HCT116 (cell line): ENCODE measurements around the gene AIM2. TPM values are rescaled to one million over a fixed set of nuclear protein-coding genes. Genes with fewer than 3 reads are reported as not detected.

ENCODE experiments used
- ATAC-seq: fragments of 200-7000 bp; cut with Tn5 transposase; 2 replicates; pipeline ENCODE4 v1.9.1; 2020; ENCODE audit warnings: mild to moderate bottlenecking, moderate library complexity
- BruUV-seq: library from RNA; stranded (reverse); fragments of 400-500 nt; replicated peaks from 2 replicates; lab custom pipeline; 2021; lab: Mats Ljungman, UMichigan
- CTCF ChIA-PET: fragments of 300-600 bp; sonication (Branson Sonifier 250); formaldehyde crosslinking; loops from one replicate; lab custom pipeline; 2021; ENCODE audit warnings: antibody characterized with exemption; lab: Charles Lee
- POLR2A ChIA-PET: fragments of 300-600, 350-600 bp; sonication (Branson Sonifier 250); formaldehyde crosslinking; loops from one replicate; lab custom pipeline; 2021; ENCODE audit warnings: antibody characterized with exemption; lab: Charles Lee
- RAD21 ChIA-PET, 2 experiments: fragments of 300-600 bp; sonication (Branson Sonifier 250); formaldehyde crosslinking; loops; one replicate each; lab custom pipeline; 2023; ENCODE audit warnings: low total read pairs in 2 of 2; ENCODE audit not compliant: uncharacterized antibody in 2 of 2, unreplicated experiment in 2 of 2, low non-redundant PET in 1 of 2; lab: Charles Lee
- DNase-seq: peaks from one replicate; pipeline ENCODE4 v3.0.0-alpha.2; 2010; ENCODE audit warnings: low read depth, low spot score
- H2AFZ ChIP-seq: fragments of 200-600 bp; shearing (Covaris generic), sonication (generic); 2 replicates; pipeline ENCODE4 v1.6.1; 2017; ENCODE audit warnings: low read depth, mixed run types, mixed read lengths, antibody characterized with exemption, low read length; ENCODE audit not compliant: poor library complexity, severe bottlenecking
- H3K27ac ChIP-seq: 2 replicates; pipeline ENCODE4 v1.5.1; 2012; ENCODE audit warnings: low read depth, low read length
- H3K27me3 ChIP-seq: fragments of 200-600 bp; sonication (generic); 2 replicates; pipeline ENCODE4 v1.6.1; 2016; ENCODE audit warnings: mixed run types, low read length, mixed read lengths; ENCODE audit not compliant: insufficient read depth
- H3K36me3 ChIP-seq, 2 experiments: fragments of 200-500 bp in 1 of 2; fragments of 200-600 bp in 1 of 2; sonication (Bioruptor generic) in 1 of 2; sonication (generic) in 1 of 2; 2 replicates each; pipeline versions ENCODE4 v1.5.1 to v1.6.1; 2014 to 2016; ENCODE audit warnings: low read length in 2 of 2, inconsistent platforms in 1 of 2, mixed read lengths in 1 of 2, mixed run types in 1 of 2; ENCODE audit not compliant: insufficient read depth in 2 of 2, control insufficient read depth in 1 of 2
- H3K4me1 ChIP-seq, 2 experiments: fragments of 200-600 bp in 1 of 2; sonication (generic) in 1 of 2; 2 replicates each; pipeline versions ENCODE4 v1.5.1 to v1.6.1; 2012 to 2017; ENCODE audit warnings: low read length in 2 of 2, inconsistent platforms in 1 of 2, mild to moderate bottlenecking in 1 of 2, mixed read lengths in 1 of 2, mixed run types in 1 of 2, moderate library complexity in 1 of 2; ENCODE audit not compliant: insufficient read depth in 2 of 2, control insufficient read depth in 1 of 2
- H3K4me2 ChIP-seq: fragments of 200-600 bp; sonication (generic); 2 replicates; pipeline ENCODE4 v1.6.1; 2017; ENCODE audit warnings: mixed run types, low read length, mixed read lengths
- H3K4me3 ChIP-seq, 2 experiments: fragments of 200-600 bp in 1 of 2; sonication (generic) in 1 of 2; replicated peaks in 1 of 2; 2 replicates each; pipeline ENCODE4 v1.5.1; 2011 to 2016; ENCODE audit warnings: low read length in 2 of 2, control low read depth in 1 of 2, low read depth in 1 of 2, mild to moderate bottlenecking in 1 of 2, mixed read lengths in 1 of 2, mixed run types in 1 of 2
- H3K79me2 ChIP-seq: fragments of 200-600 bp; sonication (generic); 2 replicates; pipeline ENCODE4 v1.6.1; 2017; ENCODE audit warnings: mild to moderate bottlenecking, mixed run types, low read length, moderate library complexity, mixed read lengths; ENCODE audit not compliant: insufficient read depth
- H3K9ac ChIP-seq: fragments of 200-600 bp; sonication (generic); 2 replicates; pipeline ENCODE4 v1.6.1; 2016; ENCODE audit warnings: low read length, mixed read lengths
- H3K9me2 ChIP-seq: fragments of 200-600 bp; sonication (generic), shearing (Covaris generic); 2 replicates; pipeline ENCODE4 v1.6.1; 2017; ENCODE audit warnings: mixed run types, mild to moderate bottlenecking, moderate library complexity; ENCODE audit not compliant: insufficient read depth
- H3K9me3 ChIP-seq, 2 experiments: fragments of 200-500 bp in 1 of 2; fragments of 200-600 bp in 1 of 2; sonication (Bioruptor generic) in 1 of 2; sonication (generic) in 1 of 2; 2 replicates each; pipeline ENCODE4 v1.6.1; 2014 to 2017; ENCODE audit warnings: low read length in 2 of 2, mixed read lengths in 2 of 2, inconsistent platforms in 1 of 2, low read depth in 1 of 2, mild to moderate bottlenecking in 1 of 2, mixed run types in 1 of 2, moderate library complexity in 1 of 2; ENCODE audit not compliant: control insufficient read depth in 1 of 2, insufficient read depth in 1 of 2
- H4K20me1 ChIP-seq: fragments of 200-600 bp; sonication (generic), shearing (Covaris generic); 2 replicates; pipeline ENCODE4 v1.6.1; 2017; ENCODE audit warnings: mixed run types, mild to moderate bottlenecking, moderate library complexity; ENCODE audit not compliant: insufficient read depth
- ATF3 ChIP-seq: IDR thresholded peaks from 2 replicates; pipeline ENCODE4 v1.6.1; 2012
- CEBPB ChIP-seq: IDR thresholded peaks from 2 replicates; pipeline ENCODE4 v1.6.1; 2012; ENCODE audit warnings: low read depth
- CTCF ChIP-seq, 3 experiments: fragments of 200-600 bp in 1 of 3; sonication (generic) in 1 of 3; IDR thresholded peaks in 2 of 3; conservative IDR thresholded peaks in 1 of 3; 2 replicates each; pipeline ENCODE4 v1.5.1; 2012 to 2017; ENCODE audit warnings: low read depth in 2 of 3, low read length in 2 of 3, antibody characterized with exemption in 1 of 3, borderline replicate concordance in 1 of 3, control low read depth in 1 of 3, mild to moderate bottlenecking in 1 of 3, mixed read lengths in 1 of 3, mixed run types in 1 of 3, moderate library complexity in 1 of 3; ENCODE audit not compliant: insufficient read depth in 1 of 3
- EGR1 ChIP-seq: IDR thresholded peaks from 2 replicates; pipeline ENCODE4 v1.6.1; 2012; ENCODE audit warnings: low read depth
- EZH2 ChIP-seq: fragments of 200-600 bp; sonication (generic); IDR thresholded peaks from 2 replicates; pipeline ENCODE4 v1.6.1; 2017; ENCODE audit warnings: antibody characterized with exemption, mixed run types
- JUND ChIP-seq: IDR thresholded peaks from 2 replicates; pipeline ENCODE4 v1.6.1; 2012
- REST ChIP-seq: IDR thresholded peaks from 2 replicates; pipeline ENCODE4 v1.6.1; 2012; ENCODE audit warnings: low read depth
- SP1 ChIP-seq: IDR thresholded peaks from 2 replicates; pipeline ENCODE4 v1.6.1; 2012; ENCODE audit warnings: low read depth
- ZNF274 ChIP-seq: fragments of 200-500 bp; sonication (Bioruptor generic); IDR thresholded peaks from 2 replicates; pipeline ENCODE4 v1.6.1; 2014; ENCODE audit warnings: mild to moderate bottlenecking, low read depth, low read length, inconsistent platforms
- intact Hi-C: fragments of 100-400 bp; cut with micrococcal nuclease; formaldehyde crosslinking; loops from 2 replicates; pipeline ENCODE4 v1.10.0; 2022
- total RNA-seq: library from RNA; stranded (reverse); gene quantifications from one replicate; pipeline ENCODE4 v1.2.1, GENCODE V29; 2021; ENCODE audit not compliant: unreplicated experiment

The AIM2 gene
- total RNA-seq, 1 experiment from 2014 or later: not detected

GRCh38 chr1:159089184-159089791, 12.7 kb upstream of the AIM2 start:
- Histone ChIP-seq H3K4me1 (no peaks in the 10 kb centered on the region), H3K27ac (no peak overlapping the region), H3K79me2 (no peaks in the 10 kb centered on the region), H3K36me3 (no peaks in the 10 kb centered on the region), H3K4me2 (no peak overlapping the region), H2AFZ (no peak overlapping the region), H3K4me3 (no peak overlapping the region)
- ChIA-PET RAD21 (no interaction called here), CTCF (interaction anchor here (0.9 kb wide), 1 partner anchor 43 kb away, joined by 3 read pairs; no protein-coding TSS in a partner anchor)
- BruUV-seq: no TSS peak
- intact Hi-C loops: no loop called here
- no peak for ATAC-seq
- TF ChIP-seq CTCF (IDR thresholded peaks at IDR 0.05 in 2 of 3, conservative IDR thresholded peaks at IDR 0.05 in 1 of 3; ENCODE audit: borderline replicate concordance in 1 of 3, insufficient read depth in 1 of 3, low read depth in 2 of 3, low read length in 2 of 3) (peak in 2 of 3 experiments; percentile 59 to 68; a peak in 5 of 6 replicates), CEBPB (no peak), SP1 (no peak), ZNF274 (no peak), EGR1 (no peak), REST (no peak), EZH2 (no peak), ATF3 (no peak), JUND (no peak)
- TF ChIP-seq, all 23 proteins: peak for 1
- Histone ChIP-seq H4K20me1 (no peaks in the 10 kb centered on the region), H3K27me3 (no peaks in the 10 kb centered on the region), H3K9me3 (no peaks in the 10 kb centered on the region), H3K9ac (no peak overlapping the region), H3K9me2 (no peaks in the 10 kb centered on the region)
- DNase-seq: no peak
- POLR2A ChIA-PET: no interaction called here
